Endothelial cell of umbilical vein (primary cell): ENCODE measurements around the gene GPR107. TPM values are rescaled to one million over a fixed set of nuclear protein-coding genes. Genes with fewer than 3 reads are reported as not detected.

Source experiments
- BruUV-seq: library from RNA; stranded (reverse); fragments of 400-500 nt; replicated peaks from 2 replicates; lab custom pipeline; 2021; lab: Mats Ljungman, UMichigan
- CTCF ChIA-PET: fragments of 300-600, 350-600 bp; sonication (Branson Sonifier 250); formaldehyde crosslinking; loops from one replicate; lab custom pipeline; 2021; ENCODE audit warnings: antibody characterized with exemption, inconsistent platforms; lab: Charles Lee
- POLR2A ChIA-PET: fragments of 300-600, 350-600 bp; sonication (Branson Sonifier 250); formaldehyde crosslinking; loops from one replicate; lab custom pipeline; 2021; ENCODE audit warnings: antibody characterized with exemption, inconsistent platforms; lab: Charles Lee
- DNase-seq: peaks from one replicate; pipeline ENCODE4 v3.0.0-alpha.2; 2011; ENCODE audit warnings: low read depth, low spot score
- FAIRE-seq: peaks from 2 replicates; lab custom pipeline; 2011; peaks lifted over from hg19 to GRCh38; lab: Jason Lieb, UNC
- H2AFZ ChIP-seq: 2 replicates; pipeline ENCODE4 v1.6.0; 2012; ENCODE audit warnings: low read depth, low read length, control low read depth, inconsistent platforms
- H3K27ac ChIP-seq: 2 replicates; pipeline ENCODE4 v1.5.1; 2011; ENCODE audit warnings: low read depth, mild to moderate bottlenecking, control low read depth, low read length, moderate library complexity; ENCODE audit not compliant: insufficient read depth
- H3K27me3 ChIP-seq, 2 experiments: 2 replicates each; pipeline versions ENCODE4 v1.6.0 to v1.6.1; 2011; ENCODE audit warnings: low read length in 2 of 2, mixed read lengths in 1 of 2; ENCODE audit not compliant: control insufficient read depth in 2 of 2, insufficient read depth in 2 of 2
- H3K36me3 ChIP-seq, 2 experiments: 2 replicates in 1 of 2; 3 replicates in 1 of 2; pipeline ENCODE4 v1.5.1; 2011; ENCODE audit warnings: low read length in 2 of 2, mild to moderate bottlenecking in 1 of 2, moderate library complexity in 1 of 2; ENCODE audit not compliant: control insufficient read depth in 2 of 2, insufficient read depth in 2 of 2; ENCODE audit errors: extremely low read depth in 1 of 2
- H3K4me1 ChIP-seq: 3 replicates; pipeline ENCODE4 v1.5.1; 2011; ENCODE audit warnings: mild to moderate bottlenecking, low read length; ENCODE audit not compliant: control insufficient read depth, insufficient read depth; ENCODE audit errors: extremely low read depth
- H3K4me2 ChIP-seq: 2 replicates; pipeline ENCODE4 v1.6.1; 2011; ENCODE audit warnings: low read length, control low read depth, mixed read lengths; ENCODE audit not compliant: insufficient read depth
- H3K4me3 ChIP-seq, 3 experiments: fragments of 200-600 bp in 1 of 3; sonication (generic), shearing (Covaris generic) in 1 of 3; replicated peaks in 1 of 3; 2 replicates each; pipeline ENCODE4 v1.5.1; 2011 to 2016; ENCODE audit warnings: control low read depth in 3 of 3, low read length in 3 of 3, mild to moderate bottlenecking in 2 of 3, inconsistent platforms in 1 of 3, low read depth in 1 of 3, moderate library complexity in 1 of 3; ENCODE audit not compliant: insufficient read depth in 1 of 3
- H3K79me2 ChIP-seq: 2 replicates; pipeline ENCODE4 v1.6.0; 2012; ENCODE audit warnings: low read length, inconsistent platforms; ENCODE audit not compliant: control insufficient read depth, insufficient read depth
- H3K9ac ChIP-seq: replicated peaks from 2 replicates; pipeline ENCODE3; 2011; ENCODE audit warnings: low read length, control low read depth; ENCODE audit not compliant: insufficient read depth; ENCODE audit errors: extremely low read depth
- H3K9me1 ChIP-seq: replicated peaks from 3 replicates; pipeline ENCODE4 v1.6.0; 2011; ENCODE audit warnings: mild to moderate bottlenecking, low read length; ENCODE audit not compliant: control insufficient read depth, insufficient read depth; ENCODE audit errors: extremely low read depth
- H3K9me3 ChIP-seq: replicated peaks from 2 replicates; pipeline ENCODE4 v1.5.1; 2012; ENCODE audit warnings: low read length, inconsistent platforms; ENCODE audit not compliant: control insufficient read depth, insufficient read depth
- H4K20me1 ChIP-seq: replicated peaks from 2 replicates; pipeline ENCODE3; 2011; ENCODE audit warnings: mild to moderate bottlenecking, low read length; ENCODE audit not compliant: control insufficient read depth, insufficient read depth; ENCODE audit errors: extremely low read depth
- CTCF ChIP-seq, 2 donors: IDR thresholded peaks; 1 replicate in 1 of 2; 2 replicates in 1 of 2; pipeline ENCODE4 v1.5.1; 2011; ENCODE audit warnings: low read length in 2 of 2, mild to moderate bottlenecking in 2 of 2, moderate library complexity in 2 of 2, control low read depth in 1 of 2, inconsistent platforms in 1 of 2, low read depth in 1 of 2; ENCODE audit not compliant: insufficient read depth in 1 of 2; ENCODE audit errors: extremely low read depth in 1 of 2
- EZH2 ChIP-seq: IDR thresholded peaks from 2 replicates; pipeline ENCODE4 v1.6.1; 2012; ENCODE audit warnings: borderline replicate concordance, low read depth, mild to moderate bottlenecking, moderate library complexity, low read length, inconsistent platforms; ENCODE audit not compliant: severe bottlenecking
- FOS ChIP-seq: IDR thresholded peaks from 2 replicates; pipeline ENCODE4 v1.6.1; 2011; ENCODE audit warnings: mild to moderate bottlenecking, low read length, moderate library complexity, borderline replicate concordance; ENCODE audit not compliant: insufficient read depth
- GATA2 ChIP-seq: IDR thresholded peaks from 2 replicates; pipeline ENCODE4 v1.7.0; 2011; ENCODE audit warnings: low read depth, mild to moderate bottlenecking, moderate library complexity, mixed read lengths, low read length; ENCODE audit not compliant: insufficient read length, insufficient read depth
- JUN ChIP-seq: IDR thresholded peaks from 2 replicates; pipeline ENCODE4 v1.6.1; 2011; ENCODE audit warnings: borderline replicate concordance, low read depth; ENCODE audit not compliant: insufficient read length, insufficient read depth
- MAX ChIP-seq: IDR thresholded peaks from 2 replicates; pipeline ENCODE4 v1.6.1; 2011; ENCODE audit not compliant: insufficient read depth, insufficient read length
- MYC ChIP-seq: IDR thresholded peaks from one replicate; pipeline ENCODE4 v1.6.1; 2011; ENCODE audit warnings: mild to moderate bottlenecking, low read depth, low read length
- POLR2A ChIP-seq: IDR thresholded peaks from 2 replicates; pipeline ENCODE4 v1.6.1; 2012; ENCODE audit warnings: low read depth, mild to moderate bottlenecking, control low read depth, low read length
- POLR2AphosphoS5 ChIP-seq: IDR thresholded peaks from 2 replicates; pipeline ENCODE4 v1.6.1; 2012; ENCODE audit warnings: low read depth, mild to moderate bottlenecking, control low read depth, low read length, moderate library complexity; ENCODE audit not compliant: insufficient read depth
- dilution Hi-C: fragments of 300-500 bp; cut with MboI; formaldehyde crosslinking; loops from one replicate; pipeline ENCODE4 v1.15.0; 2019; ENCODE audit warnings: low sequenced_read_pairs; ENCODE audit not compliant: extremely low pct_ligation_motif_present
- intact Hi-C: fragments of 100-400 bp; cut with micrococcal nuclease; formaldehyde crosslinking; loops from one replicate; pipeline ENCODE4 v1.10.0; 2022
- polyA plus RNA-seq, 4 experiments: library from polyadenylated mRNA; depleted of rRNA in 3 of 4; stranded (reverse) in 3 of 4; unstranded in 1 of 4; fragments of >200 nt; gene quantifications; 2 replicates each; pipeline versions ENCODE4 v1.2.1 to v1.2.3, GENCODE V29; 2011 to 2012; ENCODE audit warnings: missing spikeins in 1 of 4
- total RNA-seq: library from RNA; stranded (reverse); gene quantifications from 2 replicates; pipeline ENCODE4 v1.2.3, GENCODE V29; 2021

GPR107 gene
- total and polyA plus RNA-seq, 2 donors (not counting 3 experiments of a cell fraction or from before 2014, with no cell fraction given), result 27.2 to 38.9 TPM

GRCh38 chr9:130142056-130142455 is 88.3 kb downstream of the GPR107 start:
- dilution Hi-C loops (no loop called here), intact Hi-C loops (no loop called here)
- BruUV-seq, result no TSS peak
- Histone ChIP-seq H3K4me2 (no peak overlapping the region), H3K9me1 (no peaks in the 10 kb centered on the region), H3K27me3 (peaks cover 3 to 9% of the 10 kb centered on the region in 2 experiments), H3K9ac (no peak overlapping the region), H3K9me3 (no peaks in the 10 kb centered on the region), H2AFZ (no peak overlapping the region), H3K4me1 (peaks cover 18% of the 10 kb centered on the region), H3K27ac (no peak overlapping the region), H3K36me3 (no peaks in the 10 kb centered on the region), H3K4me3 (no peak overlapping the region), H3K79me2 (no peaks in the 10 kb centered on the region), H4K20me1 (no peaks in the 10 kb centered on the region)
- DNase-seq (no peak), FAIRE-seq (no peak)
- POLR2A ChIA-PET, result no interaction called here
- CTCF ChIA-PET, result interaction anchor here (1.0 kb wide), 1 partner anchor 15 kb away, joined by 3 read pairs; no protein-coding TSS in a partner anchor
- TF ChIP-seq EZH2, result no peak
- no peak for TF ChIP-seq GATA2

DNA sequence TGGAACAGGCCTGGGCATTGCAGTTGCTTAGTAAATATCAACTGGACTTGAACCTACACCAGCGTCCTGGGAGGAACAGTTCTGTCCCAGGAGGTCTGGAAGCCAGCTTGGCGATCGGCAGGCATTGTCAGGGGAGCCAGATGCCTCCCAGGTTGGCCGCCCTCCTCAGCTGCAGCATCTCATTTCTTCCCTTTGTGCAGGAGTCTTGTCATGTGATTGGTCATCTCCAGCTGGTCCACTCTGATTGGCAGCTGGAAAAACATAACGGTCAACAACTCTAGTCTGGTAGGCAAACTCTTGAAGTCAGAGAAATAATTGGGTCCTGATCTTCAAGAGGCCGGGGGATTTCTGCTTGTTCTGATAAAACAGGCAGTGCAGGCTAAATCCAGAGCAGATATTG is 88.9 kb downstream of the GPR107 start:
- Histone ChIP-seq H3K79me2 (no peaks in the 10 kb centered on the region), H4K20me1 (no peaks in the 10 kb centered on the region), H3K4me3 (no peak overlapping the region), H2AFZ (no peak overlapping the region), H3K9me3 (no peaks in the 10 kb centered on the region), H3K9me1 (no peaks in the 10 kb centered on the region), H3K27ac (no peak overlapping the region), H3K36me3 (no peaks in the 10 kb centered on the region), H3K9ac (no peak overlapping the region), H3K4me2 (no peak overlapping the region), H3K27me3 (peaks cover 4 to 9% of the 10 kb centered on the region in 2 experiments), H3K4me1 (peaks cover 14% of the 10 kb centered on the region)
- FAIRE-seq (no peak), DNase-seq (no peak)
- CTCF ChIA-PET, result interaction anchor here (1.0 kb wide), 1 partner anchor 14 kb away, joined by 3 read pairs; no protein-coding TSS in a partner anchor
- dilution Hi-C loops, result no loop called here
- TF ChIP-seq JUN (no peak), MYC (no peak), MAX (no peak), POLR2A (no peak), EZH2 (no peak), GATA2 (no peak), POLR2AphosphoS5 (no peak), CTCF (IDR thresholded peaks at IDR 0.05; ENCODE audit: extremely low read depth in 1 of 2, insufficient read depth in 1 of 2, low read depth in 1 of 2, low read length in 2 of 2) (no peak), FOS (no peak)
- intact Hi-C loops, result no loop called here
- no TSS peak for BruUV-seq
- POLR2A ChIA-PET, result no interaction called here
